ENCODE measurements around the gene PLCL2.

GRCh38 chr3:17090280-17090983 lies 205.7 kb downstream of the PLCL2 start:
- no peak for TF ChIP-seq POLR2A (IDR thresholded peaks at IDR 0.05; ENCODE audit: low read depth, low read length)
- no peak for TF ChIP-seq CTCF (IDR thresholded peaks at IDR 0.05; ENCODE audit: extremely low read depth in 1 of 2, insufficient read depth in 1 of 2, low read depth in 1 of 2, low read length in 2 of 2)
- no peak for TF ChIP-seq MAX (IDR thresholded peaks at IDR 0.05; ENCODE audit: insufficient read depth, insufficient read length)
- TF ChIP-seq JUN (IDR thresholded peaks at IDR 0.05; ENCODE audit: borderline replicate concordance, insufficient read depth, insufficient read length, low read depth), result no peak
- TF ChIP-seq EZH2 (IDR thresholded peaks at IDR 0.05; ENCODE audit: borderline replicate concordance, low read depth, low read length, severe bottlenecking), result no peak
- TF ChIP-seq POLR2AphosphoS5 (IDR thresholded peaks at IDR 0.05; ENCODE audit: insufficient read depth, low read depth, low read length), result no peak
- TF ChIP-seq FOS (IDR thresholded peaks at IDR 0.05; ENCODE audit: borderline replicate concordance, insufficient read depth, low read length), result no peak
